GM19468 (cell line): Measurements from ENCODE around the gene NBPF1.
"Not testable (repeated sequence)": the region's sequence is repeated elsewhere in the genome, so short reads cannot be mapped to it uniquely, and the experiment has no call there.

Experiments used
- ATAC-seq: cut with Tn5 transposase; IDR thresholded peaks from one replicate; pipeline ENCODE4 v1.9.1; 2021; ENCODE audit warnings: mild to moderate bottlenecking, moderate library complexity, moderate number of reproducible peaks; ENCODE audit not compliant: unreplicated experiment; ENCODE audit errors: extremely low read depth

Gene NBPF1

GRCh38 chr1:16608838-16609560, 4.4 kb downstream of the NBPF1 start:
- no peak for ATAC-seq

- not testable (repeated sequence) for ATAC-seq
Observed at GRCh38 chr1:16607853-16608815, 5.2 kb downstream of the NBPF1 start.

- ATAC-seq, result no peak
Observed at GRCh38 chr1:16607433-16607851, 5.9 kb downstream of the NBPF1 start.

GRCh38 chr1:16606666-16607432, 6.5 kb downstream of the NBPF1 start:
- not testable (repeated sequence) for ATAC-seq

GRCh38 chr1:16605532-16606505, 7.5 kb downstream of the NBPF1 start:
- ATAC-seq, result no peak

GRCh38 chr1:16605213-16605525, 8.2 kb downstream of the NBPF1 start:
- no peak for ATAC-seq

GRCh38 chr1:16604514-16605212, 8.7 kb downstream of the NBPF1 start:
- ATAC-seq, result not testable (repeated sequence)

GRCh38 chr1:16603623-16604022, 9.7 kb downstream of the NBPF1 start:
- ATAC-seq, result not testable (repeated sequence)

GRCh38 chr1:16602336-16603011, 10.9 kb downstream of the NBPF1 start:
- ATAC-seq, result not testable (repeated sequence)

GRCh38 chr1:16600855-16601786, 12.2 kb downstream of the NBPF1 start:
- not testable (repeated sequence) for ATAC-seq

- ATAC-seq, result not testable (repeated sequence)
Observed at GRCh38 chr1:16599326-16599725, 14.0 kb downstream of the NBPF1 start.

GRCh38 chr1:16595216-16595615, 18.1 kb downstream of the NBPF1 start:
- ATAC-seq, result not testable (repeated sequence)

GRCh38 chr1:16591845-16592244, 21.5 kb downstream of the NBPF1 start:
- ATAC-seq, result not testable (repeated sequence)

GRCh38 chr1:16588081-16588480, 25.3 kb downstream of the NBPF1 start:
- not testable (repeated sequence) for ATAC-seq

GRCh38 chr1:16587639-16588038, 25.7 kb downstream of the NBPF1 start:
- ATAC-seq, result not testable (repeated sequence)

GRCh38 chr1:16565324-16565723, 48.0 kb downstream of the NBPF1 start:
- not testable (repeated sequence) for ATAC-seq

- not testable (repeated sequence) for ATAC-seq
Observed at GRCh38 chr1:16561035-16561434, 52.3 kb downstream of the NBPF1 start.
